Neural cell (in vitro differentiated cells): ENCODE measurements around the gene TSPAN9. TPM values are rescaled to one million over a fixed set of nuclear protein-coding genes. Genes with fewer than 3 reads are reported as not detected.

Experiments used
- H2AFZ ChIP-seq: fragments of 200-600, 300-800 bp; sonication (generic), shearing (Covaris generic); 2 replicates; pipeline ENCODE4 v1.6.0; 2014; ENCODE audit warnings: low read depth, mild to moderate bottlenecking, antibody characterized with exemption, low read length, moderate library complexity
- H3F3A ChIP-seq: fragments of 200-600 bp; shearing (Covaris generic); 2 replicates; pipeline ENCODE4 v1.6.1; 2016; ENCODE audit warnings: mild to moderate bottlenecking, moderate library complexity, mixed read lengths, antibody characterized with exemption, low read length; ENCODE audit not compliant: insufficient read depth, poor library complexity, severe bottlenecking
- H3K27ac ChIP-seq: fragments of 200-600, 300-800 bp; sonication (generic), shearing (Covaris generic); 2 replicates; pipeline ENCODE4 v1.5.1; 2014; ENCODE audit warnings: mild to moderate bottlenecking, low read length, moderate library complexity
- H3K27me3 ChIP-seq: fragments of 300-800, 200-600 bp; sonication (generic), shearing (Covaris generic); 2 replicates; pipeline ENCODE4 v1.6.0; 2014; ENCODE audit warnings: mild to moderate bottlenecking, low read depth, low read length, moderate library complexity; ENCODE audit not compliant: insufficient read depth
- H3K36me3 ChIP-seq: fragments of 300-800, 200-600 bp; sonication (generic), shearing (Covaris generic); 2 replicates; pipeline ENCODE4 v1.5.1; 2014; ENCODE audit warnings: mild to moderate bottlenecking, antibody characterized with exemption, low read length, moderate library complexity; ENCODE audit not compliant: insufficient read depth
- H3K4me2 ChIP-seq: fragments of 300-800, 200-600 bp; sonication (generic), shearing (Covaris generic); 2 replicates; pipeline ENCODE4 v1.6.0; 2014; ENCODE audit warnings: mild to moderate bottlenecking, low read length
- H3K4me3 ChIP-seq: fragments of 300-800, 200-600 bp; sonication (generic), shearing (Covaris generic); 2 replicates; pipeline ENCODE4 v1.5.1; 2014; ENCODE audit warnings: mild to moderate bottlenecking, low read length, moderate library complexity
- H3K79me2 ChIP-seq: fragments of 200-600 bp; shearing (Covaris generic); replicated peaks from 2 replicates; pipeline ENCODE4 v1.6.0; 2014; ENCODE audit warnings: mild to moderate bottlenecking, low read length, moderate library complexity; ENCODE audit not compliant: insufficient read depth
- H3K9ac ChIP-seq: fragments of 300-800, 200-600 bp; sonication (generic), shearing (Covaris generic); 2 replicates; pipeline ENCODE4 v1.6.1; 2016; ENCODE audit warnings: mild to moderate bottlenecking, low read length, mixed read lengths
- H3K9me2 ChIP-seq: fragments of 200-600 bp; shearing (Covaris generic); 2 replicates; pipeline ENCODE4 v1.6.1; 2016; ENCODE audit warnings: mild to moderate bottlenecking, low read length, mixed read lengths; ENCODE audit not compliant: insufficient read depth
- H3K9me3 ChIP-seq: fragments of 200-600, 300-800 bp; sonication (generic), shearing (Covaris generic); 2 replicates; pipeline ENCODE4 v1.6.1; 2016; ENCODE audit warnings: mild to moderate bottlenecking, mixed run types, low read length, moderate library complexity, mixed read lengths
- H4K20me1 ChIP-seq: fragments of 200-600 bp; shearing (Covaris generic); 2 replicates; pipeline ENCODE4 v1.6.1; 2016; ENCODE audit warnings: mild to moderate bottlenecking, mixed run types; ENCODE audit not compliant: insufficient read depth
- CTCF ChIP-seq: fragments of 450-650 bp; IDR thresholded peaks from 2 replicates; pipeline ENCODE4 v1.5.1; 2014; ENCODE audit warnings: antibody characterized with exemption, mild to moderate bottlenecking, moderate library complexity; ENCODE audit not compliant: poor library complexity, severe bottlenecking
- EP300 ChIP-seq: fragments of 450-650 bp; conservative IDR thresholded peaks from 2 replicates; pipeline ENCODE4 v1.6.1; 2014; ENCODE audit warnings: antibody characterized with exemption, mild to moderate bottlenecking, moderate library complexity; ENCODE audit not compliant: poor library complexity, severe bottlenecking
- EZH2 ChIP-seq: fragments of 200-600, 300-800 bp; shearing (Covaris generic), sonication (generic); IDR thresholded peaks from 2 replicates; pipeline ENCODE4 v1.6.1; 2014; ENCODE audit warnings: antibody characterized with exemption, low read length, borderline replicate concordance, mild to moderate bottlenecking; ENCODE audit not compliant: insufficient read depth, poor library complexity, severe bottlenecking
- MXI1 ChIP-seq: fragments of 450-650 bp; conservative IDR thresholded peaks from 2 replicates; pipeline ENCODE4 v1.6.1; 2014; ENCODE audit warnings: antibody characterized with exemption, mild to moderate bottlenecking; ENCODE audit not compliant: poor library complexity, severe bottlenecking
- POLR2AphosphoS5 ChIP-seq: IDR thresholded peaks from 2 replicates; pipeline ENCODE4 v1.6.1; 2012
- RAD21 ChIP-seq: fragments of 450-650 bp; conservative IDR thresholded peaks from 2 replicates; pipeline ENCODE4 v1.6.1; 2014; ENCODE audit warnings: antibody characterized with exemption, mild to moderate bottlenecking, moderate library complexity
- SMC3 ChIP-seq: fragments of 450-650 bp; conservative IDR thresholded peaks from 2 replicates; pipeline ENCODE4 v1.6.1; 2014; ENCODE audit warnings: antibody characterized with exemption, mild to moderate bottlenecking, moderate library complexity; ENCODE audit not compliant: poor library complexity
- TAF1 ChIP-seq: IDR thresholded peaks from 2 replicates; pipeline ENCODE4 v1.6.1; 2012; ENCODE audit warnings: low read depth
- polyA plus RNA-seq: library from polyadenylated mRNA; depleted of rRNA; stranded (reverse); fragments of >200 nt; gene quantifications from 2 replicates; pipeline ENCODE4 v1.2.3, GENCODE V29; 2014
- TF ChIP-seq, protein P1 (sequence below): IDR thresholded peaks from 2 replicates; pipeline ENCODE4 v1.6.1; 2012; ENCODE audit warnings: borderline replicate concordance

The TSPAN9 gene
- polyA plus RNA-seq, 1 donor from 2014 or later, result 11.9 TPM

DNA sequence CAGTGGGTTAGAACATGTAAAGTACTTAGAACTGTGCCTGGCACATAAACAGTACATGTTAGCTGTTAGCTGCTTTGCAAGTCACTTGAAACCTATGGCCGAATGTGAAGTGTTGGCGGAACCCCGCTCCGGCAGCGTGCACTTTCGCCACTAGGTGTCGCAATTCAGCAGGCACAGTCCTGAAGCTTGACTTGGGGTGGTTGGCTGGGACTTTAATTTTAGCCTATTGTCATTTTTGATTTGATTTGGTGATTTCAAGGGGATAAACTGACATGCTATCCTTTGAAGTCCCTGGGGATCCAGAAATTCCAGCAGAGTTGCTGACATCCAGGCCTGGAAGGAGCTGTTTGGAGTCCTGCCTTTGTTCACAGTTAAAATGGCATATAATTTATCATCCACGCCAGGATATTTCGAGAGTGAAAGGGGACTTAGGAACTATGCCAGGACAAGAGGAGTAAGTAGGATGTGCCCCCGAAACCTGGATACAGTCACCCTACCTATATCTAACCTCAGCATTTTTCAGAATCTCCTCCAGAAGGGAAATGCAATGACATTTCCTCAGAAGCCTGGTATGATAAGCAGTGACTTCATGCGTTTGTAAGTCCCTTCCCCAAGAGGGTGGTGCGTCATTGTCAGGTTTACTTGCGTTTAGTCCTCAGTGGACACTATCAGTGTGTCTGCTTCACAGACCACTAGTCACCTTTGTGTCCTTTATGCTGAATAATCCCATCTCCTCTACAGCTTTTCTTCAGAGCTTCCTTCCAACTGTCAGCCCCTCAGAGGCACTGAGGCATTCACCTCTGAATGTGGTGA is 3.5 kb upstream of the TSPAN9 start:
- Histone ChIP-seq H4K20me1 (no peaks in the 10 kb centered on the region), H3K36me3 (no peaks in the 10 kb centered on the region), H3K27ac (no peak overlapping the region), H3K4me2 (no peak overlapping the region), H3K79me2 (no peaks in the 10 kb centered on the region), H3K4me3 (no peak overlapping the region), H3K9ac (no peak overlapping the region), H3F3A (no peaks in the 10 kb centered on the region), H3K9me3 (no peaks in the 10 kb centered on the region), H2AFZ (no peak overlapping the region), H3K27me3 (no peaks in the 10 kb centered on the region), H3K9me2 (no peaks in the 10 kb centered on the region)
- TF ChIP-seq CTCF (peak; percentile 90), SMC3 (peak; percentile 77), MXI1 (no peak), EP300 (no peak), EZH2 (no peak), RAD21 (peak; percentile 74), POLR2AphosphoS5 (no peak), TAF1 (no peak)
- TF ChIP-seq, protein P1, sequence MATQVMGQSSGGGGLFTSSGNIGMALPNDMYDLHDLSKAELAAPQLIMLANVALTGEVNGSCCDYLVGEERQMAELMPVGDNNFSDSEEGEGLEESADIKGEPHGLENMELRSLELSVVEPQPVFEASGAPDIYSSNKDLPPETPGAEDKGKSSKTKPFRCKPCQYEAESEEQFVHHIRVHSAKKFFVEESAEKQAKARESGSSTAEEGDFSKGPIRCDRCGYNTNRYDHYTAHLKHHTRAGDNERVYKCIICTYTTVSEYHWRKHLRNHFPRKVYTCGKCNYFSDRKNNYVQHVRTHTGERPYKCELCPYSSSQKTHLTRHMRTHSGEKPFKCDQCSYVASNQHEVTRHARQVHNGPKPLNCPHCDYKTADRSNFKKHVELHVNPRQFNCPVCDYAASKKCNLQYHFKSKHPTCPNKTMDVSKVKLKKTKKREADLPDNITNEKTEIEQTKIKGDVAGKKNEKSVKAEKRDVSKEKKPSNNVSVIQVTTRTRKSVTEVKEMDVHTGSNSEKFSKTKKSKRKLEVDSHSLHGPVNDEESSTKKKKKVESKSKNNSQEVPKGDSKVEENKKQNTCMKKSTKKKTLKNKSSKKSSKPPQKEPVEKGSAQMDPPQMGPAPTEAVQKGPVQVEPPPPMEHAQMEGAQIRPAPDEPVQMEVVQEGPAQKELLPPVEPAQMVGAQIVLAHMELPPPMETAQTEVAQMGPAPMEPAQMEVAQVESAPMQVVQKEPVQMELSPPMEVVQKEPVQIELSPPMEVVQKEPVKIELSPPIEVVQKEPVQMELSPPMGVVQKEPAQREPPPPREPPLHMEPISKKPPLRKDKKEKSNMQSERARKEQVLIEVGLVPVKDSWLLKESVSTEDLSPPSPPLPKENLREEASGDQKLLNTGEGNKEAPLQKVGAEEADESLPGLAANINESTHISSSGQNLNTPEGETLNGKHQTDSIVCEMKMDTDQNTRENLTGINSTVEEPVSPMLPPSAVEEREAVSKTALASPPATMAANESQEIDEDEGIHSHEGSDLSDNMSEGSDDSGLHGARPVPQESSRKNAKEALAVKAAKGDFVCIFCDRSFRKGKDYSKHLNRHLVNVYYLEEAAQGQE, result no peak

DNA sequence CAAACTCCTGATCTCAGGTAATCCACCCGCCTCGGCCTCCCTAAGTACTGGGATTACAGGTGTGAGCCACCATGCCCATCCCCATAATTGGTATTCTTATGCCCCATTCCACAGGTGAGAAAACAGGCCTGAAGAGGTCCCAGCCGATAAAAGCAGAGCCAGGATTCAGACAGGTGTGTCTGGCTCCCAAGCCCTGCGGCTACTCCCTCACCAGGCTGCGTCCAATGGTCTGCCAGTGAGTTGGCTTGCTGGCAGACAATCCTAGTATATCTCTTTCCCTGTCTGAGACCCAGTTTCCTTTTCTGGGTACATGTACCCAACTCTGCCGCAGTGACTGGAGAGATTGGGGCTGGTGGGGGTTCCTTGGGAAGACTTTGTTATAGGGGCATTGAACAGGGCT is 1.9 kb upstream of the TSPAN9 start:
- Histone ChIP-seq H4K20me1 (no peaks in the 10 kb centered on the region), H3K79me2 (no peaks in the 10 kb centered on the region), H3K4me2 (no peak overlapping the region), H3K9ac (no peak overlapping the region), H3K27me3 (no peaks in the 10 kb centered on the region), H3K9me2 (no peaks in the 10 kb centered on the region), H3K36me3 (no peaks in the 10 kb centered on the region), H2AFZ (no peak overlapping the region), H3K9me3 (no peaks in the 10 kb centered on the region), H3K27ac (no peak overlapping the region), H3K4me3 (no peak overlapping the region), H3F3A (no peaks in the 10 kb centered on the region)
- TF ChIP-seq TAF1 (no peak), RAD21 (no peak), MXI1 (no peak), EP300 (no peak), CTCF (no peak), SMC3 (no peak), EZH2 (no peak), POLR2AphosphoS5 (no peak)
- TF ChIP-seq, protein P1, result no peak
